Nephron progenitor cell (in vitro differentiated cells): ENCODE results near the gene FAM117B.

Experiments
- DNase-seq: peaks from one replicate; pipeline ENCODE4 v3.0.0; 2021
- H3K27ac Mint-ChIP-seq: 2 replicates; pipeline ENCODE4 v1.8.0; 2021; ENCODE audit warnings: mild to moderate bottlenecking, moderate library complexity, mixed read lengths
- H3K27me3 Mint-ChIP-seq: 2 replicates; pipeline ENCODE4 v1.8.0; 2021; ENCODE audit warnings: mild to moderate bottlenecking, low read depth, mixed read lengths; ENCODE audit not compliant: poor library complexity
- H3K36me3 Mint-ChIP-seq: 2 replicates; pipeline ENCODE4 v1.8.0; 2021; ENCODE audit warnings: low read depth, mixed read lengths
- H3K4me1 Mint-ChIP-seq: 2 replicates; pipeline ENCODE4 v1.8.0; 2021; ENCODE audit warnings: mixed read lengths
- H3K4me3 Mint-ChIP-seq: 2 replicates; pipeline ENCODE4 v1.8.0; 2021; ENCODE audit warnings: mild to moderate bottlenecking, moderate library complexity, mixed read lengths
- H3K9me3 Mint-ChIP-seq: 2 replicates; pipeline ENCODE4 v1.8.0; 2021; ENCODE audit warnings: mild to moderate bottlenecking, moderate library complexity, mixed read lengths
- CTCF ChIP-seq: fragments of 200-600 bp; sonication (generic); IDR thresholded peaks from 2 replicates; pipeline ENCODE4 v1.5.0; 2021; ENCODE audit warnings: antibody characterized with exemption

FAM117B gene

DNA sequence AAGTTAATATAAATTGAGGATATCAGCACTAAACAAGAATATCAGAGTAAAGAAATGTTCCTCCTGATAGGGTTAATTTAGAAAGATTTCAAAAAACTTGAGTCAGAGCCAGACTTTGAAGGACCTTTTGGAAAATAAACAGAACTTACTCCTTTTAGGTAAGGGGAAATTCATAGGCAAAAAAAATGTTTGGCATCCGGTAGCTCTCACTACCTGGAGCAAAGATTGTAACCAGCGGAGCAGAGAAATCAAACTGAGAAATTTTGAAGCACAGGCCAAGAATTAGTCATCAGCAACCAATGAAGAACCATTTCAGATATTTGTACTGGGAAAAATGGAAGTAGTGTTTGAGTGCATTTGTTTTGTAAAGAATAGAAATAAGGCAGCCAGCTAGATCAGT lies 123.8 kb downstream of the FAM117B start:
- H3K9me3 Mint-ChIP-seq, result peaks cover 7% of the 10 kb centered on the region
- no peak overlapping the region for H3K27ac Mint-ChIP-seq
- H3K4me3 Mint-ChIP-seq, result no peak overlapping the region
- H3K27me3 Mint-ChIP-seq, result peaks cover 3% of the 10 kb centered on the region
- peaks cover 11% of the 10 kb centered on the region for H3K4me1 Mint-ChIP-seq
- no peak for DNase-seq
- peaks cover 91% of the 10 kb centered on the region for H3K36me3 Mint-ChIP-seq
- no peak for TF ChIP-seq CTCF

GRCh38 chr2:202760848-202761247 lies 126.1 kb downstream of the FAM117B start:
- no peaks in the 10 kb centered on the region for H3K27me3 Mint-ChIP-seq
- H3K27ac Mint-ChIP-seq, result peak overlapping the region; percentile 15
- peaks cover 11% of the 10 kb centered on the region for H3K4me1 Mint-ChIP-seq
- no peak for TF ChIP-seq CTCF
- no peaks in the 10 kb centered on the region for H3K9me3 Mint-ChIP-seq
- H3K36me3 Mint-ChIP-seq, result peaks cover 91% of the 10 kb centered on the region
- no peak overlapping the region for H3K4me3 Mint-ChIP-seq
- DNase-seq, result no peak

DNA sequence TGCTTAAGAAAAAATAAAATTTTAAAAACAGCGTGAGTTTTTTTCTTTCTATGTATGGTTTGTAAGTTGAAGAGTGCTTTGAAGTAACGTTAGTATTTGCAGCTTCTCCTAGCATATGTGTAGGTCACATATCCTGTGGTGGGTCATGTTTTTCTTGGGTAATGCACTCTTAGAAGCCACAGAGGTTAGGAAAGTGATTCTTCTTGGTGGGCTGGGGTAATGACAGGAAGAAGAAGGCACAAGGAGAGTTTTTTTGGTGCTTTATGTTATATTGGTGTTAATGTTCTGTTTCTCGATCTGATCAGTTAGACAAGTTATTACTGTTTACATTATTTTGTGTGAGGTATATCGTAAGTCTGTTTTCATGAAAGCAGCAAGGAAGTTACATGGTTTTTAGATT lies 127.8 kb downstream of the FAM117B start:
- peaks cover 85% of the 10 kb centered on the region for H3K36me3 Mint-ChIP-seq
- H3K4me1 Mint-ChIP-seq, result peaks cover 11% of the 10 kb centered on the region
- no peaks in the 10 kb centered on the region for H3K27me3 Mint-ChIP-seq
- no peaks in the 10 kb centered on the region for H3K9me3 Mint-ChIP-seq
- DNase-seq, result no peak
- no peak overlapping the region for H3K4me3 Mint-ChIP-seq
- no peak for TF ChIP-seq CTCF
- H3K27ac Mint-ChIP-seq, result peak overlapping the region; percentile 96

GRCh38 chr2:202763916-202764315 lies 129.1 kb downstream of the FAM117B start:
- Mint-ChIP-seq H3K27ac (peak overlapping the region; percentile 8), H3K4me1 (peaks cover 11% of the 10 kb centered on the region), H3K27me3 (no peaks in the 10 kb centered on the region), H3K9me3 (no peaks in the 10 kb centered on the region), H3K36me3 (peaks cover 79% of the 10 kb centered on the region), H3K4me3 (no peak overlapping the region)
- TF ChIP-seq CTCF, result no peak
- no peak for DNase-seq

DNA sequence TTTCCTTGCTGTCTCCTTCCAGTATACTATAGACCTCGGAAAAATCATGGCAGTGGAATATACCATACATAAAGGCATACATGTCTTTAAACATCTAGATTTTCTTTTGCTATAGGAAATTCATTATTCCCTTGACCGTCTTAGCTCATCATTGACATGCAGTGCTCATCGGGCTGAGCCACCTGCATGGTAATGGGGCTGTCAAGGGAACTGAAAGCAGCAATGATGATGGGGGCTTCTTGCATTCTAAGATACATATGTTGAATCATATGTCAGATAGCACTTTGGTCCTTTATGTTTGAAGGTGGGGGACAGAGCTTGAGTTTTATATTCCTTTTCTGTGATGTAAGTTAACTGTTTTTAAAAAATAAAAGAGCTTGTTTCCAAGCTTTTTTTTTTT lies 130.2 kb downstream of the FAM117B start:
- Mint-ChIP-seq H3K4me3 (no peak overlapping the region), H3K36me3 (peaks cover 75% of the 10 kb centered on the region), H3K4me1 (peaks cover 11% of the 10 kb centered on the region), H3K27ac (peak overlapping the region; percentile 88), H3K27me3 (no peaks in the 10 kb centered on the region), H3K9me3 (no peaks in the 10 kb centered on the region)
- TF ChIP-seq CTCF, result no peak
- no peak for DNase-seq

- Mint-ChIP-seq H3K4me1 (peaks cover 11% of the 10 kb centered on the region), H3K27me3 (no peaks in the 10 kb centered on the region), H3K9me3 (no peaks in the 10 kb centered on the region), H3K36me3 (peaks cover 73% of the 10 kb centered on the region), H3K4me3 (no peak overlapping the region), H3K27ac (peak overlapping the region; percentile 73)
- TF ChIP-seq CTCF, result no peak
- DNase-seq, result no peak
Measured at GRCh38 chr2:202765436-202765835, 130.7 kb downstream of the FAM117B start.
